GM19025 (cell line): ENCODE measurements around the gene RAD9A.
A peak's percentile ranks its signal among the peaks of the same experiment; 100 is the strongest.
"Not testable (repeated sequence)": the region's sequence is repeated elsewhere in the genome, so short reads cannot be mapped to it uniquely, and the experiment has no call there.

Source experiments
- ATAC-seq: cut with Tn5 transposase; IDR thresholded peaks from one replicate; pipeline ENCODE4 v1.9.1; 2021; ENCODE audit warnings: mild to moderate bottlenecking, low read depth, moderate library complexity; ENCODE audit not compliant: unreplicated experiment

The RAD9A gene

GRCh38 chr11:67420646-67421429, 29.1 kb downstream of the RAD9A start:
- ATAC-seq = peak; percentile 90

- no peak for ATAC-seq
These were observed 29.7 kb downstream of the RAD9A start for GRCh38 chr11:67421430-67422031.

GRCh38 chr11:67422891-67423290, 31.1 kb downstream of the RAD9A start:
- ATAC-seq = no peak

- ATAC-seq = no peak
These were observed 31.7 kb downstream of the RAD9A start for GRCh38 chr11:67423466-67423865.

GRCh38 chr11:67423891-67424613, 32.3 kb downstream of the RAD9A start:
- ATAC-seq = no peak

GRCh38 chr11:67427364-67427859, 35.6 kb downstream of the RAD9A start:
- not testable (repeated sequence) for ATAC-seq

GRCh38 chr11:67428052-67429001, 36.5 kb downstream of the RAD9A start, which contains the start of gene RPS6KB2:
RPS6KB2 (plus strand) TSS chr11:67428494; CDS start chr11:67428546, 52 bp downstream.
- ATAC-seq = peak; percentile 74

GRCh38 chr11:67429038-67429668, 37.4 kb downstream of the RAD9A start:
- no peak for ATAC-seq

GRCh38 chr11:67429722-67430121, 37.9 kb downstream of the RAD9A start:
- ATAC-seq = no peak

- no peak for ATAC-seq
These were observed 39.8 kb downstream of the RAD9A start for GRCh38 chr11:67431346-67432249.

GRCh38 chr11:67432655-67433349, 41.0 kb downstream of the RAD9A start:
- no peak for ATAC-seq

- ATAC-seq = no peak
These were observed 42.0 kb downstream of the RAD9A start for GRCh38 chr11:67433536-67434394.

GRCh38 chr11:67434395-67434881, 42.7 kb downstream of the RAD9A start:
- ATAC-seq = no peak

GRCh38 chr11:67435031-67435726, 43.4 kb downstream of the RAD9A start:
- ATAC-seq = no peak

- no peak for ATAC-seq
These were observed 44.1 kb downstream of the RAD9A start for GRCh38 chr11:67435727-67436458.
